Endothelial cell of hepatic sinusoid (primary cell): ENCODE results near the gene TP53.

Experiments used
- in situ Hi-C: cut with HindIII; loops from 2 replicates; pipeline ENCODE4 v1.10.0; 2017; ENCODE audit warnings: low sequenced_read_pairs

The TP53 gene

GRCh38 chr17:7687072-7687907, at the start of gene TP53:
Gene TP53 (minus strand): TSS chr17:7687490. CDS start chr17:7676594, 10,896 bp downstream.
- in situ Hi-C loops: no loop called here

DNA sequence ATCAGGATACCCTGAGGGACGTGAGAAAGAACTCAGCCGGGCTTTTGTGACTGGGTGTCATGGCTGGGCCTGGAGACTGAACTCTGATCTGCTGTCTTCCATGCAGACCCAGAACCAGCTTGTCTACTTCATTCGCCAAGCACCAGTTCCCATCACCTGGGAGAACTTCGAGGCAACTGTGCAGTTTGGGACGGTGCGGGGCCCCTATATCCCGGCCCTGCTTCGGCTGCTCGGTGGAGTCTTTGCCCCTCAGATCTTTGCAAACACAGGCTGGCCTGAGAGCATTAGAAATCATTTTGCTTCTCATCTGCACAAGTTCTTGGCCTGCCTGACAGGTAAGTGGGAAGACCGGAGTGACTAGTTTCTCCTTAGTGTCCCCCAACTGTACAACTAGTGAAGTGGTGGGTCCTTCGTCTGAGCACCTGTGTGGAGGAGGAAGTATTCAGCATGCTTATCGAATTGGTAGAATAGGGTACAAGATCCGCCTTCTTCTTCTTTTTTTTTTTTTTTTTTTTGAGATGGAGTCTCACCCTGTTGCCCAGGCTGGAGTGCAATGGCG, 45.8 kb upstream of the TP53 start:
- in situ Hi-C loops: no loop called here

GRCh38 chr17:7729816-7730215, 42.5 kb upstream of the TP53 start:
- in situ Hi-C loops: loop anchor here (10.0 kb wide), 1 partner anchor 85 kb away; no protein-coding TSS in a partner anchor

DNA sequence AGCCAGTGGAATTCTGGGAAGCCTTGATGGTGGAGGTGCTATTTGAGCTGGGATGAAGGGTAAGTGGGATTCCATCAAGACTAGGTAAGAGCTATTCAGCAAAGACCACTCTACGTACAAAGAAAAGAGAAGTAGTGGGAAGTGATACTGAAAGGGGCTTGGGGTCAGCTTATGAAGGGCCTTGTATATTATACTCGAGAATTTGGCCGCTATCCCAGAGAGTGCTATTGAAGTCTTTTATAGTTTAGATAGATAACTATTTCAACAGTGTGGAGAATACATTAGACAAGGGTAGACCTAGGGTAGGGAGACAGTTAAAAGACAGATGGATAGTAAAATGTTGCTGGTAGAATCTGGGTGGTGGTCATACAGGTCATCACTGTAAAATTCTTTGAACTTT, 40.6 kb upstream of the TP53 start:
- in situ Hi-C loops: loop anchor here (10.0 kb wide), 1 partner anchor 87 kb away; no protein-coding TSS in a partner anchor

DNA sequence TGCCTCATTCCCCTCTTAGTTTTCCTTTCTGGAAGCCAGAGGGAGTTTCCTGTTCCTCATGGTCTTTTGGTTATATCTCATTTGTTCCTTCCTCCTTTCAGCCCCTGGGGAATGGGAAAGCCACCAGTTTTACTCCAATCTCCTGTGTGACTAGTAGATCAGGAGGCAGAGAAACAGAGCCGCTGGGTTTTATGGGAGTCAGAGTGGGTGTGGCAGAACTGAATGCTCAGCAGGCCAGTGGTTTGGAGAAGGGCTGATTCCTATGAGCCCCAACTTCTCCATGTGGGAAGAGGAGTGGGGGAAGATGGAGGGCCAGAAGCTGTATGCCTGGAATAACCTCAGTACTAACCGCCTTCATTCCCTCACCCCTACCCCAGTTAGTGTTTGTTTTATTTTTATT, 34.3 kb upstream of the TP53 start:
- in situ Hi-C loops: loop anchor here (10.0 kb wide), 1 partner anchor 93 kb away; no protein-coding TSS in a partner anchor

DNA sequence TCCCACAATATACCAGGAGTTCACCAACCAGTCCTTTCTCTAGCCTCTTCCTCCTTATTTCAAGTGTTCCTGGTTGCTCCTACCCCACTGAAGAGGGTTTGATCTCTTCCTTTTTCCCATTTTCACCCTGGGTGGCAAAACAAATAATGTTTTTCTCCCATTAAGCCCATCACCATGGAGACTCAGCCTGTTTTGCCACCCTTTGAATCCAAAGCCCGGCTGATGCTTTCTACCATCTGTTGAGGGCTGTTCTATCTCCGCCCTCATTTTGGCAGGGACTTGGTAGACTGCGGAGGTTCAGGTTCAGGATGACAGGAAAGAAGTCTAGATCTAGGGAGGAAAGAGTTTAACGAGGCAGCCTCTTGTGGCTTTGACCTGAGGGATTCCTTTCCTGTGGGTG, 32.8 kb upstream of the TP53 start:
- in situ Hi-C loops: loop anchor here (10.0 kb wide), 1 partner anchor 95 kb away; no protein-coding TSS in a partner anchor

DNA sequence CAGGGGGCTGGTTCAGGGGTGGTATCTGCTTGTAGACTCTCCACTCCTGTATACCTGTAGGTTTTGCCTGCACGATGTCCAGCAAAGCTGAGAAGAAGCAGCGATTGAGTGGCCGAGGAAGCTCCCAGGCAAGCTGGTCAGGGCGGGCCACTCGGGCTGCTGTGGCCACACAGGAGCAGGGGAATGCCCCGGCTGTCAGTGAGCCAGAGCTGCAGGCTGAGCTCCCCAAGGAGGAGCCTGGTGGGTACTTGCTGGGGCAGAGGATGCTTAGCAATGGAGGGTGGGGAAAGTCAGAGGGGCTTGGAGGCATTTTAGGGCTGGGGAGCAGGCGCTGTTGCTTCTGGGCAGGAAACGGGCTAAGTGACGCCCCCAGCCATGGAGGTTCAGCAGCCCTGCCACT, 32.4 kb upstream of the TP53 start:
- in situ Hi-C loops: loop anchor here (10.0 kb wide), 1 partner anchor 95 kb away; no protein-coding TSS in a partner anchor

DNA sequence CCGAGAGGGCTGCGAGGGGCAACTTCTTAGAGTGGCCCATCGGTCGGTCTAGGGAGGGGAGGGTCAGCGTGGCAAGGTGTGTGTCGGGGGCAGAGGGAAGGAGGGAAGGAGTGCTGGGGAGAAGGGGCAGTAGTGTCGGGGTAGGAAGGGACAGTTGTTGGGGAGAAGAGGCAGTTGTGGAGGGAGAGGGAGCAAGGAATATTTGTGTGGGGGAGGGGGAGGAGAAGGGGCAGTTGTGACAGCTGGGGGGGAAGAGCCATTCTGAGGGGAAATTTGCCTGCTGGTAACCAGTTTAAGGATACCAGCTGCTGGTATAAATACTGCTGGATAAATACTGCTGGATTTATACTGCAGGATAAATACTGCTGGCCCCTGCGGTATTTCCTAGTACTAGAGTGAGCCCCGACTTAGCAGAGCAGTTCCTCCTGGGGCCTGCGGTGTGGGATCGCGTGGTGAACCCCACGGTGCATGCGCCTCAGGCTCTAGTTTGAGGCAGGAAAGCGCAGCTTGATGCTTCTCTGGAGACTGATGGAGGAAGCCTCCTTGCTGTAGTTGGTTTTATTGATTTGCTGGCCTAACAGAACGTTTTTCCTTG, 30.6 kb upstream of the TP53 start:
- in situ Hi-C loops: no loop called here

GRCh38 chr17:7716901-7717755, 29.8 kb upstream of the TP53 start, which contains the start of gene DNAH2:
Gene DNAH2 (plus strand): TSS chr17:7717744. CDS start chr17:7719735, 1,991 bp downstream.
- in situ Hi-C loops: no loop called here

- in situ Hi-C loops: no loop called here
Measured at GRCh38 chr17:7715936-7716886, 28.9 kb upstream of the TP53 start.

DNA sequence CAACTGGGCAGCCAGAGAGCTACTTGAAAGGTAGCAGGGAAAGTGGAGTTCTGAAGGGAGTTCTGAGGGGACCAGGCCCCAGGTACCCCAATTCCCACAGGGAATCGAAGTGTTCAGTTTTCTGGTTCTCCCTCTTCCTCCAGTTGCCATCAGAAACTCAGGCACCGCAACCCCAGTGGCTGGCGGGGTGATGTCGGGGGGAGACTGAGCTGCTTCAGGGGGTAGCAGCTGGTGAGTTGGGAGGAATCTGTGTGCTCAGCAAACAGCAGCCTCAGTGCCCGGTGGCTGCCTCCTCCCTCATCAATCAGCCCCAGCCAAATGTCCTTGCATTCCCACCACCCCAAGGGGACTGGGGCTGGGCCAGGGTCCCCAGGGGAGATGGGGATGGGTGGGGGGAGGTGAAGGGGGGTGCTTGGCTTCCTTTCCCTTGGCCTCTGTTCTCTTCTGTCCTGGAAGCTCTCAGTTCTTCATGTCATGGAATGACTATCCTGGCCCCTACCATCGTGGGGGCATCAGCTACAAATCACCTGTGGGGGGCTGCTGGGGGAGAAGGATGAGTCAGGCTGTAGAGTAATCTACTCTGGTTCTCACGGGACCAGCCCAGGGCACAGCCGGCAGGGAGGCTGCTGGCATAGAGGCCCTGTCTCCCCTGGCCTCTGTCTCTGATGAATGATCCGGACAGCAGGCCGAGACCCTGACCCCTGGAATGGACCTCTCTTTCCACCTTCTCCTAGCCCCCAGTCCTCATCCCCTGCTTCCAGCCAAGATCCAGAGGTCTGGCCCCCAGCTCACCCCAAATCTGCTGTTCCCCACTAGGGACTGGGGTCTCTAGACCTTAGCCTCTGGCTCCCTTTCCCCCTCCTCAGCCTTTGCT, 27.7 kb upstream of the TP53 start:
- in situ Hi-C loops: no loop called here

GRCh38 chr17:7713782-7714181, 26.5 kb upstream of the TP53 start:
- in situ Hi-C loops: no loop called here

DNA sequence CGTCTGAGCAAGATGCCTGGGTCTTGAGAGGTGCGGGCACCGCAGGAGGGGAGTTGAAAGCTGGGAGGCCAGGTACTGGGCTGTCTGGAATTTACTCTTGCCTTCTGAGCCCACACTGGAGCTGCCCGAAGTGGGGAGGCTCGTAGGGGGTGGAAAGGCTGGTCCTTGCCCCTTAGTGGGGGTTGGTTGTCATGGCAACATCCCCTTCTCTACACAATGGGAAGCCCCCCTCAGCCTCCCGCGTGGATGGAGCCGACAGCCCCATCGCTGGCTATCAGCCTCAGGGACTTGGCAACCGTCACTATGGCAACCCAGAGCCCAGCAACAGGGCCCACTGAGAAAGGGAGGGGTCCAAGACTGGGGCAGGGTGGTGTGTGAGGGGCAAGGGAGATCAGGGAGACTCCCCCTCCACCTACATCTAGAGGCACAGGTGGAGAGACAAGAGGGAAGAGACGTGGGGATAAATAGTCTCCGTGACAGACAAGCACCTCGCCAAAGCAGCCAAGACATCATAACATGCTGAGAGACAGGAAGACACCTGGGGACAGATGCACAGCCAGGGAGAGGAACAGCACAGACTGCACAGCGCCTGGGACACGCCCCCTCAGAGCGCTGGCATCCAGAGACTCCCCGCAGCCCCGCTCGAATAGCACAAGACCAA, 25.0 kb upstream of the TP53 start:
- in situ Hi-C loops: no loop called here

DNA sequence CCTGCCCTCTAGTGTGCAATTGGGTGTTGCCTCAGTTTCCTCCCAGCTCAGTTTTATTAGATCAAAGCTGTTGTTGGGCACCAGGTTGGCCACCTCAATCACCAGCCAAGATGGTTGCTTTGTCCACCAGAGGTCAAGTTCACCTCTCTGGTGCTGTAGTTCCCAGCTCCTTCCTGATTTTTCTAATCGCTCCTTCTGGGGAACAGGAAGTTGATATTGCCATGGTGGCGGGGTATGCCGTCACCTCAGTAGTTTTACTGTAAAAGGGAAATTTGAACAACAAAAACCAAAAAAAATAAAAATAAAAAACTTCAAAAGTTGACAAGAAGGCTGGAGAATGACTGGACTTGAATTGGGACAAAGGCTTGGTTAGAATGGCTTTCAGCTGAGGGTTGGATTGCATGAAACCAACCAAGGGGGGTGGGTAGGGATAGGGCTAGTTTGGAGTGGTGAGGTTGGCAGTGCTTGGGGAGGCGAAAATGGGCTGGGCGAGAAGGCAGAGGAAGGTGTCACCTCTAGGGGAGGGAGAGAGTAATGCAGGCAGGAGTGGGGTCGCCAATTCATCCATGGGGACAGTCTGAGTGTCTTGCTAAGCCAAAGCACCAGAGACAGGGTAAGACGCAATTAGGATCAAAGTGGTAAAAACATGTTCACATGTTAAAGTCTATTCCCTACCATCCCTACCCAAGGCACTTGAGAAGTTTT, 23.9 kb upstream of the TP53 start:
- in situ Hi-C loops: no loop called here

DNA sequence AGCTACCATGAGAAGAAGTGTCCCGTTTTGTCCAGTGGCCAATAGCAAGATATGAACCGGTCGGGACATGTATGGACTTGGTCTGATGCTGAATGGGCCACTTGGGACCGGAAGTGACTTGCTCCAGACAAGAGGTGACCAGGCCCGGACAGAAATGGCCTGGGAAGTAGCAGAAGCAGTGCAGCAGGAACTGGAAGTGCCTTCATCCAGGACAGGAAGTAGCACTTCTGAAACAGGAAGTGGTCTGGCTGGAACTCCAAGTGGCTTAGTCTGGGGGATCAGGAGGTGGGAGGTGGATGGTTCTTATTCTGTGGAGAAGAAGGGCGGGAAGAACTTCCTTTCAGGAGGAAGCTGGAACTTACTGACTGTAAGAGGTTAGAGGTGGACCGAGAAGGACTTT, 23.0 kb upstream of the TP53 start:
- in situ Hi-C loops: no loop called here

- in situ Hi-C loops: no loop called here
Measured at GRCh38 chr17:7709031-7709430, 21.7 kb upstream of the TP53 start.
